HT-29 (cell line): ENCODE data around the gene IKZF2. TPM values are rescaled to one million over a fixed set of nuclear protein-coding genes. Genes with fewer than 3 reads are reported as not detected.
A peak's percentile ranks its signal among the peaks of the same experiment; 100 is the strongest.

ENCODE experiments used
- DNase-seq: peaks from one replicate; pipeline ENCODE4 v3.0.0-alpha.2; 2015; ENCODE audit warnings: low spot score
- total RNA-seq: library from RNA; depleted of rRNA; stranded (reverse); fragments of >200 nt; shearing (Covaris generic); gene quantifications from 2 replicates; pipeline ENCODE4 v1.2.3, GENCODE V29; 2014

Gene IKZF2
- total RNA-seq, 1 experiment from 2014 or later: 6.8 TPM

DNA sequence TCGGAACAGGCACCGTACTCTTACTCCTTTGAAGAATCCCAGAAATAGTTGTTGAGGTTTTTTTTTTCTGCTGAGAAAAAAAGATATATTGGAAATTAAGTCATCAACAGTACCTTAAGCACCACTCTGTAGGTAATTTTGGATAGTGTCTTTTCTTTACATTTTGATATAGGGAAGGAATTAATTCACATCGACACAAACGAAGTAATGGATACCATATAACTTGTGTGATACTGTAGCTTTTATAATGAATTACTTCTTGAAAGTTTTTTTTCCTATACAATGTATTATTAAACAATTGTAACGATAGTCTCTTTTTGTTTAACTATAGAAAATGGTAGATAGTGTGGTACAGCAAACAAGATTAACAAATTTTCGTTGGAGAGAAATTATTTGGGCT lies 1.5 kb upstream of the IKZF2 start:
- no peak for DNase-seq

DNA sequence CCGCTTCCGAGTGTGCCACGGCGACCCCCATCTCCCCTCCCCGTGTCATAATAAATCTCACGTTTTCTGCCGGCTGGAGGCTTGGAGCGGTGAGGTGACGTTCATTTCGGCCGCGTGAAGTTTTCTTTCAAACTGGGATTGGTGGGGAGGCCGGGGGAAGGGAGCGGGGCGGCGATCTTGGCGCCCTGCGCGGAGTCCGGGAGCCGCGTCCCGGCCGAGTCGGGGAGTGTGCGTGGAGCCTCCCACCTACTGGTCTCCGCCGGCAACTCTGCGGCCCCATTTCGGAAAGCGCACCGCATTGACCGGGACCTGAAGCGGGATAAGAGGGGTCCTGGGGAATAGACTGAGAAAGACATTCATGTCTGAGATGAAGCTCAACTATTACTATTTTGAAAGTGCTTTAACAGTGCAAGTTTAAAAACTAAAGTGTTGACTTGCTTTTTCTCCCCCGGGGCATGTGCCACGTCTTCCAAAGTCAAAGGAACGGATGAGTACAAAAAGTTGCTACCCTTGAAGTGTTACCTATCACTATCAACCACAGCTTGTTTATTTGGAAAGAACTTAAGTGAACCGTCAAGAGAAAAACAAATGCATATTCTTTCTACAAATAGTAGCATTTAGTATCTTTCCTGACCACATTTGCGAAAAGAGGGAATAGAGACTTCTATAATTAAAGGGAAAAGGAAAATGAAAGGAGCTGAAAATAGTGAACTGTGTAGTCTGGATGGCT lies 818 bp upstream of the IKZF2 start:
- peak; percentile 68 for DNase-seq

DNA sequence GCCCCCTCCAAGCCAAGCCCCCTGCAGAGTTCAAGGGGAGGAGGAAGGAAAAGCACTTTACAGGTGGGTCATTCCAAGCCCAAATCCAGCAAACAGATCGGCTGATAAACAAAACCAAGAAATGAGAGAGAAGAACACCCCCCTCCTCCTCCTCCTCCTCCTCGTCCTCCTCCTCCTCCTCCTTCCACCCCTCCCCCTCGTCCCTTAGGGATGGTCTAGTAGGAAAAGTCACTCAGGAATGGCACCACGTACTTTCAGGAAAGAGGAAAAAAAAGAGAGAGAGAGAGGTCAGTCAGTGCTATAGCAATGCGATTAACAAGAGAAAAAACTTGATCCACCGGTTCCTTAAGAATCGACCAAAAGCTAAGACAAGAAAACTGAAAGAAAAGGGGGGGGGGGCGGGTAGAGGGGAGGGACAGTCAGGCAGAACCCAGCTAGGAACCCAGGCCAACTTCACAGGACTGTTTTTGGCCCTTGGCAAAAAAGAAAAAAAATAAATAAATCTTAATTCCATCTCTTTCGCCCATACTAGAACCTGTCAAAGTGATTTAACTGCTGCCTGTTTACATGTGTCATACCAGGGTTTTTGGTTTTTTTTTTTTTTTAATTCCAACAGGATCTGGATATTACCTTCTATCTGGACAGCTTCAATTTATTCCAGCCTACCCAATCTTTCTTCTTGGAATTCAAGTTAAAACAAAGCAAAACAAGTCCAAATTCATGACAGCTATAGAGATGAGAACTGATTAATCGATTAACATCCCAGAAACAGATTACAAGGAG lies 906 bp downstream of the IKZF2 start:
- peak; percentile 67 for DNase-seq

DNA sequence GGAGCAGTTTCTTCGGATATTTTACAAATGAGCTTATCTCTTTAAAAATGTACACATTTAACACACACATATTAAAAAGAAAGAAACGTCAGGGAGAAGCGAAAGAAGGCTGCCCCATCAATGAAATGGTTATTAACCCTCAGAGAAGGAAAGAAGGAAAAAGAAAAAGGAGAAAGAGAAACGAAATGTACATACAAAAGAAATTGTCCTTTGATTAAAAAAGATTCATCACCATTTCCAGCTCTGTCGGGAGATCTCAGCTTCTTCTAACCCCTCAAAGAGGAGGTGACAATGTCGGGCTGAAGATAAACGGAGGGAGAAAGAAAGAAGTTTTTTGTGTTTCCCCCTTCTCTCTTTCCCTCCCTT lies 1.5 kb downstream of the IKZF2 start:
- DNase-seq: peak; percentile 39

DNA sequence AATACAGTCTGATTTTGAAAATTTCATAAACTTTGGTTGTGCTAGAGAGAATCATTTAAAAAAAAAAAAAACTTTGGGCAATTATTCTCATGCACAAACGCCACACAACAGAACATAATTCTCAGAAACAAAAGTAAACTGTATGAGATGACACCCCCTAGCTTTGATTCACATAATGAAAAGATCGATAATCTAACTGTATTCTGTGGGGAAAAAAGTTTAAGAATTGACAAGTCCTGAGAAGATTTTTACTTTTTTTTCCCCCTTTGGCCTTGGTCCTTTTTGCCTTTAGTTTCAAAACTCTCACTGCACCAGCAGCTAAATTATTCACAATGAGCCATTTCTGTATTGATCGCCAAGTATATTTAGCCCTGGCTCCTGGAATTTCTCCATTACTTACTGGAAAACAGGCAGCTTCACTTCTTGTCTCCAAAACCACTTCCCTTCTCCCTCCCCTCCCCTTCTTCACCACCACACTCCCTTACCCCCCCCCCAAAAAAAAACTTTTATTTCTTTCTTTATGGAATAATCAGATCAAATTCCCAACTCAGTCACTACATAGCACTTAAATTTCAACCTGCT lies 2.0 kb downstream of the IKZF2 start:
- peak; percentile 36 for DNase-seq

DNA sequence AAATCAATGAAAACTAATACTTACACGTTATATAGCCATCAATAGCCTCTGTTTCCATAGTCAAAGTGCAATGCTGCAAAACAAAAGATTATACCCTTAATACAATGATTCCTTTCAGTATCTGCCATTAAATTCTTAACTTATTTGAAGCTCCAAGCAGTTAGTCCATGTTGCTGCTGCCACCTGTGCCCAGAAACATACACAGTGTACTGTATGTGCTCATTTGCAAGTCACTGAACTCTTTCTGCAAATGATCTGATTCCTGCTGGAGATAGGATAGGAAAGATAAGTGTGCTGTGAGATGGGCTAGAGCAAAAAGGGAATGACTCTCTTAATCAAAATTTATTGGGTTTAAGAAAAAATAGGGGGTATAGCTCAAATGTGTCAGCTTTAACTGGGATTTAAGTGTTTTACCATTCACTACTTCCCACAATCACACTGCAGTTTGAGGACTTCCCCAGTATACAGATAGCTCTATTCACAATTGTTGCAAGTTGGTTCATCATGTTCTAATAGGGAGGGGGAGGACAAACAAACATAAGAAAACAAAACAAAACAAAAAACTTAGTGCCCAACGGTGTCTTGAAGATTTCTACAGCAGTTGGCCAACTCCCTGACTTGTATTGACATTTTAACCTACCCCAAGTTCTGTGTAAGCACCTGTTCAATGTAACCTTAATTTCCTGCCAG lies 2.7 kb downstream of the IKZF2 start:
- peak; percentile 31 for DNase-seq

DNA sequence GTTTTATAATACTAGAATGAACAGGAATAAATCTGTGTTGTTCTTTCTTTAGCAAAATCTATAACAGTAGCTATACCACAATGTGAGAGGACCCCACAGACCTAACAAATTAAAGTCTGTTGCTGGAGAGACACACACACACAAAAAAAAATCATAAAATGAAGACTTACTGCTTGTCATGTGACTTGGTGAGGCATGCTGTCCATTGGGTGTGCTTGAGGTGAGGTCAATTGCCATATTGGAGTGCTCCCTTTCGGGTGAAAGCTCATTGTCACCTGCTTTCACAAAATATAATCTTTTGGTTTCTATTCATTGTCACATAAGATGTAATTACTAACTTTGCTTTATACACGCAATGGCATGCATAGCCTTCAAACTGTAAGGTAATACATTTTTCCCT lies 3.9 kb downstream of the IKZF2 start:
- DNase-seq: no peak

DNA sequence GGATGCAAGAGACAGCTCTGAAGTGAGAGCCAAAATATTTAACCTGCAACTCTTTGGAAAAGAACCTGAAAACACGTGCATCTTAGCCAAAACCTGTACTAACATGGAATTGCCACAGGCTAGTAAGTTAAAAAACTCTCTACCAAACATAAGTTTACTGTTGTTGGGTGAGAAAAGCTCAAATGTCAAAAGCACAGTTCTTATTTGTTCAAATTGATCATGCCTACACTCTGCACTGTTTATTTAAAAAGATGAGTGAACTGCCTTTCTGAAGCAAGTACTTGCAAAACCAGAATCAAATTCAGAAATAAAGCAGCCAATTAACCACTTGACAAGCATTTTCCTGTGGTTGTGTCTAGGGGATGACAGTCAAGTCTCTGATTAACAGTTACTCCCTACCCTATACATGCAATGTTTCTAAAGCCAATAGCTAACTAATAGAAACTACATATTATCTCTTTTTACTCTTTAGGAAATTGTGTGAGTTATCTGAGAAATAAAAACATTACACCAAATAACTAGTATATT lies 5.6 kb downstream of the IKZF2 start:
- DNase-seq: no peak

DNA sequence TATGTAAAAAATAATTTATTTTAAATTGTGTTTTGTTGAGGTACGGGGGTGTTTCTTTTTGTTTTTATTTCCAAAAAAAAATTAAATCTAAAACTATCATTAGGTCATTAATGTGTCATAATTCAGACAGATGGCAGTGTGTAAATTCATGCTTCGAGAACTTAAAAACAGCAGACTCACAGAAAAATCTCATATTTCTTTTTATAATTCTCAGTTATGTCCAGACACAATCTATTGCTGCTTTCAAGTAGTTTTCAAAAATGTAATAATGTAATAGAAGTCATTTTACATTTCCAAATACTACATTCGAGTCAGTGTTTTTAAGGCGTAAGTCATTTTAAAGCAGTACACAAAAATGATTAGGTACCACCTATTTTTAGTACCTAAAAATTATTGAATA lies 14.3 kb downstream of the IKZF2 start:
- no peak for DNase-seq

DNA sequence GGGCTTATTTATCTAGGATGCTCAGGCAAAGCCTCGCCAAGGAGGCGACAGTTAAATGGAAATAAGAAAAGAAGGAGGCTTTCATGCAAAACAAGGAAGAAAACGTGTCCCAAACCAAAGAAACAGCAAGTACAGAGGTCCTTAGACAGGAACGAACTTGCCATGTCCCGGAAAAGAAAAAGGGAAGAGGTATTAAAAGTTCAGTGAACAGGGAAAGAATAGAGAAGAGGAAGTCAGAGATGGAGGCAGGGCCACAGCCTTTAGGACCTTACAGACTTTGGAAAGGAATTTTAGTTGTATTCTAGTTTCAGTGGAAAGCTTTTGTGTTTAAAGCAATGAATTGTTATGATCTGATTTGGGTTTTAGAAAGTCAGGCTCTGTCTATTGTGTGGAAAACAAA lies 22.1 kb downstream of the IKZF2 start:
- no peak for DNase-seq

DNA sequence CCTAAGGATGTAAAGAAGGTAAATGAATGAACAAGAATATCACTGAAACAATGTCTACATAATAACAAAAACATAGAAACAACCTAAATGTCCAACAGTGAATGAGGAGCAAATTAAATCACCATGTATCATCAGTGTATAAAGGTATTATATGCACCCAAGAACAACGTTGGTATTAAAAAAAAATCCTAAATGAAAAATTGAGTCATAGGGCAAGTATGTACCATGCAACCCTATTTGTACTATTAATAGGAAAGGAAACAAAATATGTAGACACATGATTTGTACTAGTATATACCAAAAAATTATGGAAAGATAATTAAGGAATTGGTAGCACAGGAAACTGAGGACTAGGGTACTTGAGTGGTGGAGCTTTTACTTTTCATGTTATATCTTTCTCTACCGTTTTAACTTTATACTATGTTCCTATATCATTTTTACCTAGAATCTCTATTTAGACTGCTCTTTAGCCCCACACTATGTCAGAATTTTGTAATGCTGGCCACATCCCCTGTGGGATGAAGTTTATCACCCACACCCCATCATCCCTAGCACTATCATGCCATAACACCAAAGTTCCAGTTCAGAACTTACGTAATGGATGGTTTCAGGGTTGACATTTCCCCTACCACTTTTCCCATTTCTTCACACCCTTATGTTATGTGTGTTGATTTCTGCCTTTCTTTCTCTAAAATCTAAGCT lies 25.6 kb downstream of the IKZF2 start:
- no peak for DNase-seq

DNA sequence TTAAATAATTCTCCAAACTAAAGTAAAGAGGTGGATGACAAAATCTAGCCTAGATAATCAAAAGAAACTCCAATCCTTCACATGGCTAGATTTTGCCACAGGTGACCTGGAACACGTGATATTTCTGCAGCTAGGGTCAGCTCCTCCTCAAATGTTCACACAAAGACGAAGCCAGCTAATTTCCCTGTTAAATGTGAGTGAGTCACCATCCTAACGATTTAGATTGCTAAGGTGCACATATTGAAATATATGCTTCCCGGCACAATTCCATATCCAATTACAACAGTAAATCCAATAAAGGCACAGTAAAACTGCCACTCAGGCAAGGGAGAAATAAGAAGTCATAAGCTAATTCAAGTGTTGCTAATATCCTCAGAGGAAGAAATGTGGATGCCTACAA lies 28.7 kb downstream of the IKZF2 start:
- DNase-seq: peak; percentile 46

DNA sequence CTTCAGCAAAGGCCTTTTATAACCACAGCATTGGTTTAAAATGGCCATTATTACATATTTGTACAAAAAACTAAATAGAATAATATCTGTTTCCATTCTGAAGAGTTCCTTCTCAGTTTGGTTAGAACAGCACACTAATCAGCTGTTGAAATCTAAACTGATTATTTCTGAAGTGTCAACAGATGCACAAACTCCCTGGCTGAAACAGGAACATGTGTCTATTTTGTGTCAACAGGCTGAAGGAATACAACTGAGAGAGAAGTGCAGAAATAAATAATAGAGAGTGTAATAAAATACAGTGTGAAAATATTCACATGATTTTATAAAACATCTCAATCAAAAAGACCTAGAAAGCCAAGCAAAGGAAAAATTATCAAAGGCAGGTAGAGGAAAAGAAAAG lies 29.7 kb downstream of the IKZF2 start:
- DNase-seq: no peak

DNA sequence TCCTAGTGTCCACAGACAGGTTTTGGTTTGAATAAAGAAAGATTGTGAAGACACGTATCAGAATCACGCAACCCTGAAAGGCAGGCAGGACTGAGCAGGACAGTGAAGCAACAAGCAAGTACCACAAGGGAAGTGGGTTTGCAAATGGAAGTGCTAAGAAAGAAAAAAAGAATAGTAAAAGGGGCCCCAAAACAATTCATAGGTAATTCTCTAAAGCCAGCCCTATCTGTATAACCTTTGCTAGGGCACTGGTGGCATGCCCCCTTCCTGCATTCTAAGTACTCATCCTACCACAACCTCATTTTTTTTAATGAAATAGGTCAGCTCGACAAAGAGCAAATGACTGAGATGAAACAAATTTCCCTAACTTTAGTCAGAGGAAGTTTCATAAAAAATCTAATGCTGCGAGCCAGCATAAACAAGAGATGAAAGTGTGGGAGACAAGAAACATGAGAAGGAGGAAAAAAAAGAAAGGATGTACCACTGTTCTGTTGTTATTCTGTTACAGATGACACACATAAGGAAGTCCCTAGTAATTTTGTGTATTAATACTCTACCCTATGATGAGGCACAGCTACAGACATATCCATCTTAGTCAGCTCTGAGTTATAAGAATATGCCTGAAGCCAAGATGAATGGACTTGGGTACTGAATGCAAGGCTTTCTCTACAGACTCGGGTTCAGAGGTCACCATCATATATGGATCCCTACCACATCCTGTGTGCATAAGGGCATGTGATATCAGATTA lies 32.2 kb downstream of the IKZF2 start:
- DNase-seq: no peak

DNA sequence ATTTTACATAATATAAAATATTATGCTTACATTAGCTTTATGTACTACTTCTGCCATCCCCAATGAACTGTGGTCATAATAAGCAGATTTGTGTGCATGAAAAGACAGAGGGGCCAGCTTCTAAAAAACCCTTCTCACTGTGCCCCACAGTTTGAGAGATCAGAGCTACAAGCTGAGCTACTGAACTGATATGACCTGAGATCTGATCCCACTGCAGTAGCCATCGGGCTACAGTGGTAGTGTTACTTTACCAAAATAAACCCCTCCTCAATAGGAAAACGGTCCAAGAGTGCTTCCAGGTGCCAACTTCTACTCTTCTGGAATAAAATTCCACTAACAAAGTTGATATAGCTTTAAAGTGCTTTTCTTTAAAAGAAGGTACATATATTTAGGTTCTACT lies 43.1 kb downstream of the IKZF2 start:
- DNase-seq: no peak

DNA sequence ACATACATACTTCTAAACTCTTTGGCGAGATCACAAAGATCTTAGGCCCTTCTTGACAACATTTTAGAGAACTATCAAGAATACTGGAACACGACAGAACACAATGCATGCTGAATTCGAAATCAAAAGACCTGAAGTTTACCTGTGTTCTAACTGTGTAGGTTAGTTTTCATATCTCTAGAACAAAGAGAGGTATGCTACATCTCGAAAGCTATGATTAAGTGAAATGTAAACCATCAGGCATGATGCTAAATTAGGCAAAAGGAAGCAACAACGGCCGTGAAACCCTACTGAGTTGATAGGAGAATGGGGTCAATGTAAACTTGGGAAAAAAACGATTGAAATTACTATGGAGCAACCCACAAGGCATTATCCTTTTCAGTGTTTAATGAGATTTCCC lies 43.7 kb downstream of the IKZF2 start:
- DNase-seq: no peak

DNA sequence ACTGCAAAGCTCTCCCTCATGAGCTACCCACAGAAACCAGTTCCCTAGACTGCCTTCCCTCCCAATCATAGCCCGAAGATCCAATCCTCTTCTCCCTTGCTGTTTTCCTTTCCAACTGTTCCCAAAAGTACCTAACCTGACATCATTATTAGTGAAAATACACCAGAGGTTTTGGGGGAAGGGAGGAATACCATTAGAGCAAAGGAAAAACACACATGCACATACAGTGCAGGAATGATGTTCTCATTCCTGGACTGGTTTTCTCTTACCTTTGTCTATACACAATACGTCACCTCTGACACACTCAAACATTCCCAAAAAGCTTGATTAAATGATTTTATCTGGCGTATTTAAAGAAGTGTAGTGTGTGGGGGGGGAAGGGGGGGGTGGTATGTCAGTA lies 46.2 kb downstream of the IKZF2 start:
- DNase-seq: no peak

DNA sequence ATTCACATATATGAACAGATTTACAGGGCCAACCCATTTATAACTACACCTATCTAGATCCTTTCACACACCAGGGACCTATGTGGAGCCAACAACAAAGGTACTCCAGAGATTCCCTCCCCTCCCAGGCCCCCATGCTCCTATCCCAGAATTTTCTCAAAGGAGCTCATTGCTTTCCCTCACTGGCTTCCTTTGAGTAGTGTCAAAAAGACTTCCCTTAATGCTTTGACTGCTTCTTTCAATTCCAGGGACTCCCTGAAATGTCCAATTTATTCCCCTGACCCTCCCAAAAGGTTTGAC lies 46.6 kb downstream of the IKZF2 start:
- no peak for DNase-seq

DNA sequence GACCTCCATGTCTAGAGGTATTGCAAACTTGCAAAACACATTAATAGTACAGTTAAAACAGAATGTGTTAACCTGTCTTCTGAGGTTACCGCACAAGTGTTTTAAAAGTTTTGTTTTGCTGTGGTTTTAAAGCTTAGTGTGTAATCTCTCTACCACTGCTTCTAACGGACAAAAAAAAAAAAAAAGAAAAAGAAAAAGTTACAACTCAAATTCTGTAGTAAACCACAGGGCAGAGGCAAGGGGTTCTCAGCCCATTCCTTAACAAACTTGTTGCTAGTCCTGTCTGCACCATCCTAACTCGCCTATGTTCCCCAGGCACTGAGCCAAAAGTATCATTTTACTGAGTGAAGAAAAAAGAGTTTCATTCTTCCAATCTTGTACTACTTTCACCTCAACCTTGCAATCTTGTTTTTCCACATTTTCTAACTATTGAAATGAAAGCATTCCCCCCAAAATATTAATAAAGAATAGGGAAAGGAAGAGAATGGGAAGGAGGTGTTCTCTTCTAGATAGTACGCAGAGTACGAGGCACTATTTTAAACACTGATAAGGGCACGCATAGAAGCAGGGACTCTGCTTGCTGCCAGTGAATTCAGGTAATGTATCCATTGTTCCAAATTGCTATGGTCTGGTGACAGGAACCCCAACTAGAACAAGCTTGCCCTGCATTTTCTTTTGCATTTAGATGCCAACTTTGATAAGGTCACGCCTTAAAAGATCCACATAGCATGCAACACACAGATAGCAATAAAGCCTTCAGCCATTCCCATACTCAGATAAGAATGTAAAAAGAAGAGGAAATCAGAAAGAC lies 47.1 kb downstream of the IKZF2 start:
- no peak for DNase-seq
